Activated CD8-positive, alpha-beta T cell treated with anti-CD3 and anti-CD28 coated beads for 36 hours (primary cell): ENCODE results near the gene COG7. TPM values are rescaled to one million over a fixed set of nuclear protein-coding genes. Genes with fewer than 3 reads are reported as not detected.

ENCODE experiments used
- ATAC-seq: fragments of 200-7000 bp; cut with Tn5 transposase; one replicate; pipeline ENCODE4 v1.10.0; 2021; ENCODE audit warnings: mild to moderate bottlenecking, moderate library complexity
- CTCF ChIA-PET: fragments of 350-600 bp; sonication (Branson Sonifier 250); formaldehyde crosslinking; loops from one replicate; lab custom pipeline; 2021; ENCODE audit warnings: antibody characterized with exemption; lab: Charles Lee
- POLR2A ChIA-PET: fragments of 350-600 bp; sonication (Branson Sonifier 250); formaldehyde crosslinking; loops from one replicate; lab custom pipeline; 2021; ENCODE audit warnings: antibody characterized with exemption; lab: Charles Lee
- DNase-seq: peaks from one replicate; pipeline ENCODE4 v3.0.0-alpha.2; 2020
- H3K27ac Mint-ChIP-seq: one replicate; pipeline ENCODE4 v1.8.0; 2021; ENCODE audit warnings: mild to moderate bottlenecking, mixed read lengths
- H3K27me3 Mint-ChIP-seq: one replicate; pipeline ENCODE4 v1.8.0; 2021; ENCODE audit warnings: mixed read lengths
- H3K36me3 Mint-ChIP-seq: one replicate; pipeline ENCODE4 v1.8.0; 2021; ENCODE audit warnings: low read depth, mixed read lengths
- H3K4me1 Mint-ChIP-seq: one replicate; pipeline ENCODE4 v1.8.0; 2021; ENCODE audit warnings: low read depth, mixed read lengths
- H3K4me3 Mint-ChIP-seq: one replicate; pipeline ENCODE4 v1.8.0; 2021; ENCODE audit warnings: mild to moderate bottlenecking, moderate library complexity, mixed read lengths
- H3K9me3 Mint-ChIP-seq: one replicate; pipeline ENCODE4 v1.8.0; 2021; ENCODE audit warnings: mixed read lengths
- intact Hi-C: fragments of 100-400 bp; cut with micrococcal nuclease; formaldehyde crosslinking; loops from one replicate; pipeline ENCODE4 v1.10.0; 2022
- total RNA-seq, 2 experiments: library from RNA; stranded (reverse); gene quantifications; one replicate each; pipeline ENCODE4 v1.2.3, GENCODE V29; 2021
- TF ChIP-seq, protein P1 (sequence below): fragments of 200-600 bp; IDR thresholded peaks from one replicate; pipeline ENCODE4 v1.8.0; 2022; ENCODE audit warnings: antibody characterized with exemption, mild to moderate bottlenecking

Gene COG7
- total RNA-seq, 2 experiments from 2014 or later = 16.4 to 16.7 TPM

- TF ChIP-seq, protein P1, sequence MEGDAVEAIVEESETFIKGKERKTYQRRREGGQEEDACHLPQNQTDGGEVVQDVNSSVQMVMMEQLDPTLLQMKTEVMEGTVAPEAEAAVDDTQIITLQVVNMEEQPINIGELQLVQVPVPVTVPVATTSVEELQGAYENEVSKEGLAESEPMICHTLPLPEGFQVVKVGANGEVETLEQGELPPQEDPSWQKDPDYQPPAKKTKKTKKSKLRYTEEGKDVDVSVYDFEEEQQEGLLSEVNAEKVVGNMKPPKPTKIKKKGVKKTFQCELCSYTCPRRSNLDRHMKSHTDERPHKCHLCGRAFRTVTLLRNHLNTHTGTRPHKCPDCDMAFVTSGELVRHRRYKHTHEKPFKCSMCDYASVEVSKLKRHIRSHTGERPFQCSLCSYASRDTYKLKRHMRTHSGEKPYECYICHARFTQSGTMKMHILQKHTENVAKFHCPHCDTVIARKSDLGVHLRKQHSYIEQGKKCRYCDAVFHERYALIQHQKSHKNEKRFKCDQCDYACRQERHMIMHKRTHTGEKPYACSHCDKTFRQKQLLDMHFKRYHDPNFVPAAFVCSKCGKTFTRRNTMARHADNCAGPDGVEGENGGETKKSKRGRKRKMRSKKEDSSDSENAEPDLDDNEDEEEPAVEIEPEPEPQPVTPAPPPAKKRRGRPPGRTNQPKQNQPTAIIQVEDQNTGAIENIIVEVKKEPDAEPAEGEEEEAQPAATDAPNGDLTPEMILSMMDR = no peak
- Mint-ChIP-seq H3K4me1 (no peaks in the 10 kb centered on the region), H3K27ac (no peak overlapping the region), H3K4me3 (no peak overlapping the region), H3K9me3 (no peaks in the 10 kb centered on the region), H3K27me3 (no peaks in the 10 kb centered on the region), H3K36me3 (peaks cover 13% of the 10 kb centered on the region)
- intact Hi-C loops = no loop called here
- no peak for DNase-seq
- ChIA-PET CTCF (no interaction called here), POLR2A (no interaction called here)
- no peak for ATAC-seq
Observed at GRCh38 chr16:23408823-23409298, 44.1 kb downstream of the COG7 start.

GRCh38 chr16:23408242-23408822, 44.7 kb downstream of the COG7 start:
- CTCF ChIA-PET = no interaction called here
- no peaks in the 10 kb centered on the region for H3K4me1 Mint-ChIP-seq
- TF ChIP-seq, protein P1 = no peak
- H3K4me3 Mint-ChIP-seq = no peak overlapping the region
- H3K36me3 Mint-ChIP-seq = peaks cover 12% of the 10 kb centered on the region
- intact Hi-C loops = no loop called here
- POLR2A ChIA-PET = no interaction called here
- no peaks in the 10 kb centered on the region for H3K27me3 Mint-ChIP-seq
- H3K9me3 Mint-ChIP-seq = no peaks in the 10 kb centered on the region
- H3K27ac Mint-ChIP-seq = no peak overlapping the region
- DNase-seq = no peak
- no peak for ATAC-seq

- ChIA-PET CTCF (interaction anchor here (1.4 kb wide), 1 partner anchor 28 kb away, joined by 3 read pairs; no protein-coding TSS in a partner anchor), POLR2A (no interaction called here)
- DNase-seq (no peak), ATAC-seq (no peak)
- intact Hi-C loops = no loop called here
- H3K27me3 Mint-ChIP-seq = no peaks in the 10 kb centered on the region
- H3K4me3 Mint-ChIP-seq = no peak overlapping the region
- no peaks in the 10 kb centered on the region for H3K9me3 Mint-ChIP-seq
- TF ChIP-seq, protein P1 = no peak
- H3K36me3 Mint-ChIP-seq = peaks cover 17% of the 10 kb centered on the region
- H3K27ac Mint-ChIP-seq = no peak overlapping the region
- H3K4me1 Mint-ChIP-seq = no peaks in the 10 kb centered on the region
Observed at GRCh38 chr16:23407436-23408127, 45.4 kb downstream of the COG7 start.

DNA sequence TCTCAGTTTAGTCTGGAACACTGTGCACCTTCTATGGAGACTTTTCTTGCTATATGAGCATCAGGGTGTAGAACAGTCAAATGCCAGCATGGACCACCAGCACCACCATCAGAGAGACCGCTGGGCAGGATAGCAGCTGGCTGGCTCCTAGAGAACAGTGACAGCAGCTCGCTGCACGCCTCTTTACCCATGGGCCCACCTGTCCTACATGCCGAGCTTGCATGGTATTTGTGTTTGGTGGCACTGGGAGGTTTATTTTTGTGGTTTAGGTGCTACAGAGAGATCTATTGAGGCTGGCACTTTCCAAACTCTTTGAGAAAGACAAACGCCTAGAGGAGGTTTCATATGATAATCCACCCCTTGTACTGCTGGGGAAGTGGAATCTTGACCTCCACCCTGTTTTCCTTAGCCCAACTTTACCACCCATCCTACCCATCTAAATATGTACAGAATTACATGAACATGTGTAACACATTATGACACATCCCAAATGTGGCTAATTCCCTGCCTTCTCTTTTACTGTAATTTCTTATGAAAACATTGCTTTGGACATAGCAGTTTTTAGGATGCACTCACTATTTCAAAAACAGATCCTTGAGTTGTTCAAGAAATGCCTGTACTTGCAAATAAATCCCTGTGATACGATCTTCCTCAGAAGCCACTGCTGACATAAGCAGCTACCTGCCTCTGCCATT, 46.3 kb downstream of the COG7 start:
- ATAC-seq (no peak), DNase-seq (no peak)
- Mint-ChIP-seq H3K27ac (no peak overlapping the region), H3K27me3 (no peaks in the 10 kb centered on the region), H3K4me1 (no peaks in the 10 kb centered on the region), H3K9me3 (no peaks in the 10 kb centered on the region), H3K36me3 (peaks cover 18% of the 10 kb centered on the region), H3K4me3 (no peak overlapping the region)
- TF ChIP-seq, protein P1 = no peak
- intact Hi-C loops = no loop called here
- ChIA-PET POLR2A (no interaction called here), CTCF (interaction anchor here (1.4 kb wide), 1 partner anchor 29 kb away, joined by 3 read pairs; no protein-coding TSS in a partner anchor)
